Erythroblast (primary cell): ENCODE results near the gene APLN.

Experiments
- GATA1 ChIP-seq: IDR thresholded peaks from 2 replicates; pipeline ENCODE4 v1.6.1; 2011; ENCODE audit warnings: low read depth, mild to moderate bottlenecking, control low read depth, low read length, moderate library complexity
- POLR2A ChIP-seq: IDR thresholded peaks from 2 replicates; pipeline ENCODE4 v1.6.1; 2011; ENCODE audit warnings: mild to moderate bottlenecking, low read length

GRCh38 chrX:129665916-129666644, 11.3 kb upstream of the APLN start:
- TF ChIP-seq POLR2A: no peak
- TF ChIP-seq GATA1: no peak
